ENCODE data around the gene SLC26A5. TPM values are rescaled to one million over a fixed set of nuclear protein-coding genes. Genes with fewer than 3 reads are reported as not detected.

The SLC26A5 gene
- total and polyA plus RNA-seq, 2 donors (not counting 1 experiment from before 2014, with no cell fraction given): not detected

DNA sequence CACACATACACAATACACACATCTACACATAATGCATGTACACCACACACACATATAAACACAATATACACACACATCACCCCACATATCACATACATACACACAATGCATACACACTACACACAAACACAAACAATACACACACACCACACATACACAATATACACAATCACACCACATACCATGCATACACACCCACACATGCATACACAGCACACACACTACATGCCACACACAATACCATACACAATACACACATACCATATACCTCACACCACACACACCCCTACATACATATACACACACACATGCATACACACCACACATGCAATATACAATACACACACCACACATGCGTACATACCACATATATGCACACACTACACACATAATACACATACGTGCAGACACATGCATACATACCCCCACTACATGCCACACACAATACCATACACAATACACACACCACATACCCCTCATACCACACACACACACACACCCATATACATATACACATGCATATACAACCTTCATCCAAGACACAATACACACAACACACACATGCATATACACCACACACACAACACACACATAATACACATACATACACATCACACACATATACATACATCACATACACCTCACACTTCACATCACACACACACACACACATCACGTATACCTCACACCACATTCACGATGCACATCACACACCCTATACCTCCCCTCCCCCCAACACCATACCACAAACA, 64.6 kb downstream of the SLC26A5 start:
- Histone ChIP-seq H3K4me2 (ENCODE audit: extremely low read depth, insufficient read depth, low read length) (no peak overlapping the region), H3K79me2 (ENCODE audit: control insufficient read depth, insufficient read depth, low read length) (no peaks in the 10 kb centered on the region), H3K9ac (ENCODE audit: insufficient read depth, low read length) (no peak overlapping the region), H3K4me3 (replicated peaks in 1 of 4; ENCODE audit: control extremely low read depth in 1 of 4, insufficient read depth in 1 of 4, low read depth in 3 of 4, low read length in 4 of 4) (no peak overlapping the region), H3K27ac (ENCODE audit: insufficient read depth, low read length) (no peak overlapping the region), H3K9me3 (ENCODE audit: control insufficient read depth, insufficient read depth, low read depth, low read length) (no peaks in the 10 kb centered on the region), H3K36me3 (ENCODE audit: control insufficient read depth, insufficient read depth, low read length) (no peaks in the 10 kb centered on the region), H3K27me3 (ENCODE audit: control insufficient read depth, insufficient read depth, low read length) (no peaks in the 10 kb centered on the region), H3K4me1 (ENCODE audit: control insufficient read depth, extremely low read depth, insufficient read depth, low read length) (no peaks in the 10 kb centered on the region), H2AFZ (ENCODE audit: low read length) (no peak overlapping the region), H4K20me1 (ENCODE audit: control insufficient read depth, extremely low read depth, insufficient read depth, low read length) (no peaks in the 10 kb centered on the region)
- no peak for DNase-seq (ENCODE audit: low read depth in 2 of 2)
- no peak for TF ChIP-seq EZH2 (IDR thresholded peaks at IDR 0.05; ENCODE audit: low read length, missing control alignments)
- TF ChIP-seq, protein P1, sequence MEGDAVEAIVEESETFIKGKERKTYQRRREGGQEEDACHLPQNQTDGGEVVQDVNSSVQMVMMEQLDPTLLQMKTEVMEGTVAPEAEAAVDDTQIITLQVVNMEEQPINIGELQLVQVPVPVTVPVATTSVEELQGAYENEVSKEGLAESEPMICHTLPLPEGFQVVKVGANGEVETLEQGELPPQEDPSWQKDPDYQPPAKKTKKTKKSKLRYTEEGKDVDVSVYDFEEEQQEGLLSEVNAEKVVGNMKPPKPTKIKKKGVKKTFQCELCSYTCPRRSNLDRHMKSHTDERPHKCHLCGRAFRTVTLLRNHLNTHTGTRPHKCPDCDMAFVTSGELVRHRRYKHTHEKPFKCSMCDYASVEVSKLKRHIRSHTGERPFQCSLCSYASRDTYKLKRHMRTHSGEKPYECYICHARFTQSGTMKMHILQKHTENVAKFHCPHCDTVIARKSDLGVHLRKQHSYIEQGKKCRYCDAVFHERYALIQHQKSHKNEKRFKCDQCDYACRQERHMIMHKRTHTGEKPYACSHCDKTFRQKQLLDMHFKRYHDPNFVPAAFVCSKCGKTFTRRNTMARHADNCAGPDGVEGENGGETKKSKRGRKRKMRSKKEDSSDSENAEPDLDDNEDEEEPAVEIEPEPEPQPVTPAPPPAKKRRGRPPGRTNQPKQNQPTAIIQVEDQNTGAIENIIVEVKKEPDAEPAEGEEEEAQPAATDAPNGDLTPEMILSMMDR (conservative IDR thresholded peaks at IDR 0.05 in 1 of 2, IDR thresholded peaks at IDR 0.05 in 1 of 2; ENCODE audit: low read depth in 1 of 2, low read length in 2 of 2): no peak

DNA sequence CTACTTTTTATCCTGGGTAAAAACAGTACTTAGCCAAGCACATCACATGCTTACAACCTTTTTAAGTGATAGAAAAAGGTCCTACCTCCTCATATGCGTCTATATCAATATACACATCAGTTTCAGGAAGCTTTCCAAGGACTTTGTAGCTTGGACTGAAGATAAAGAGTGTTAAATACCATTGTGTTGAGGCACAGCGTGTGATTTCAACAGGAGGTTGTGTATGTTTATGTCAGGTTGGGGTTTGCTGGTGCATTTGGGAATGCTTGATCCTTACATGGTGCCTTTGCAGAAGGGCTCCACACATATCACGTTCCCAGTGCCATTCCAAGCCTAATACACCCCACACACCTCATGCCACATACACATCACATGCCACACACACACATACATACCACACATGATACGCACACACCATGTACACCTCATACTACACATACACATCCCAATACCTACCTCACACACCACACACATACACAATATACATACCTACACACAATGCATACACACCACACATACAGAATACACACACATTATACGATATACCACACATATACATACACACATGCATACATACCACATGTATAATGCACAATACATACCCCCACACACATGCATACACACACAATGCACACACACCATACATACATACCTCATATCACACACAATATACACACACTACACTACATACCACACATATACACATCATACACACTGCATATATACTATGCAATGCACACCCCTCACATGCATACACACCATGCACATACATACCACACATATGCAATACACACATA, 65.4 kb downstream of the SLC26A5 start:
- TF ChIP-seq, protein P1 (conservative IDR thresholded peaks at IDR 0.05 in 1 of 2, IDR thresholded peaks at IDR 0.05 in 1 of 2; ENCODE audit: low read depth in 1 of 2, low read length in 2 of 2): no peak
- Histone ChIP-seq H3K79me2 (ENCODE audit: control insufficient read depth, insufficient read depth, low read length) (no peaks in the 10 kb centered on the region), H3K4me3 (replicated peaks in 1 of 4; ENCODE audit: control extremely low read depth in 1 of 4, insufficient read depth in 1 of 4, low read depth in 3 of 4, low read length in 4 of 4) (no peak overlapping the region), H3K27me3 (ENCODE audit: control insufficient read depth, insufficient read depth, low read length) (no peaks in the 10 kb centered on the region), H3K27ac (ENCODE audit: insufficient read depth, low read length) (no peak overlapping the region), H3K36me3 (ENCODE audit: control insufficient read depth, insufficient read depth, low read length) (no peaks in the 10 kb centered on the region), H3K9ac (ENCODE audit: insufficient read depth, low read length) (no peak overlapping the region), H2AFZ (ENCODE audit: low read length) (no peak overlapping the region), H4K20me1 (ENCODE audit: control insufficient read depth, extremely low read depth, insufficient read depth, low read length) (no peaks in the 10 kb centered on the region), H3K4me1 (ENCODE audit: control insufficient read depth, extremely low read depth, insufficient read depth, low read length) (no peaks in the 10 kb centered on the region), H3K9me3 (ENCODE audit: control insufficient read depth, insufficient read depth, low read depth, low read length) (no peaks in the 10 kb centered on the region), H3K4me2 (ENCODE audit: extremely low read depth, insufficient read depth, low read length) (no peak overlapping the region)
- peak in 1 of 2 donors; percentile 9 for DNase-seq (ENCODE audit: low read depth in 2 of 2)

GRCh38 chr7:103379270-103379975, 66.6 kb downstream of the SLC26A5 start:
- H3K27me3 ChIP-seq (ENCODE audit: control insufficient read depth, insufficient read depth, low read length): no peaks in the 10 kb centered on the region
- no peak overlapping the region for H3K4me2 ChIP-seq (ENCODE audit: extremely low read depth, insufficient read depth, low read length)
- no peaks in the 10 kb centered on the region for H3K79me2 ChIP-seq (ENCODE audit: control insufficient read depth, insufficient read depth, low read length)
- no peak overlapping the region for H3K9ac ChIP-seq (ENCODE audit: insufficient read depth, low read length)
- H3K4me1 ChIP-seq (ENCODE audit: control insufficient read depth, extremely low read depth, insufficient read depth, low read length): no peaks in the 10 kb centered on the region
- H3K9me3 ChIP-seq (ENCODE audit: control insufficient read depth, insufficient read depth, low read depth, low read length): no peaks in the 10 kb centered on the region
- no peaks in the 10 kb centered on the region for H4K20me1 ChIP-seq (ENCODE audit: control insufficient read depth, extremely low read depth, insufficient read depth, low read length)
- H3K27ac ChIP-seq (ENCODE audit: insufficient read depth, low read length): no peak overlapping the region
- no peak overlapping the region for H3K4me3 ChIP-seq (replicated peaks in 1 of 4; ENCODE audit: control extremely low read depth in 1 of 4, insufficient read depth in 1 of 4, low read depth in 3 of 4, low read length in 4 of 4)
- DNase-seq (ENCODE audit: low read depth in 2 of 2): no peak
- TF ChIP-seq, protein P1 (conservative IDR thresholded peaks at IDR 0.05 in 1 of 2, IDR thresholded peaks at IDR 0.05 in 1 of 2; ENCODE audit: low read depth in 1 of 2, low read length in 2 of 2): no peak
- TF ChIP-seq EZH2 (IDR thresholded peaks at IDR 0.05; ENCODE audit: low read length, missing control alignments): no peak
- H3K36me3 ChIP-seq (ENCODE audit: control insufficient read depth, insufficient read depth, low read length): no peaks in the 10 kb centered on the region
- H2AFZ ChIP-seq (ENCODE audit: low read length): no peak overlapping the region

All from fibroblast of lung (primary cell).